ENCODE results near the gene PTPN6.

GRCh38 chr12:6905414-6906040 is 45.6 kb upstream of the PTPN6 start:
- TF ChIP-seq POLR2AphosphoS5 (IDR thresholded peaks at IDR 0.05; ENCODE audit: low read depth, low read length) (no peak), CTCF (IDR thresholded peaks at IDR 0.05) (no peak), TCF7L2 (IDR thresholded peaks at IDR 0.05; ENCODE audit: low read depth, low read length) (no peak)

Data from Panc1 (cell line).